ENCODE data around the gene ATP2C2.

DNA sequence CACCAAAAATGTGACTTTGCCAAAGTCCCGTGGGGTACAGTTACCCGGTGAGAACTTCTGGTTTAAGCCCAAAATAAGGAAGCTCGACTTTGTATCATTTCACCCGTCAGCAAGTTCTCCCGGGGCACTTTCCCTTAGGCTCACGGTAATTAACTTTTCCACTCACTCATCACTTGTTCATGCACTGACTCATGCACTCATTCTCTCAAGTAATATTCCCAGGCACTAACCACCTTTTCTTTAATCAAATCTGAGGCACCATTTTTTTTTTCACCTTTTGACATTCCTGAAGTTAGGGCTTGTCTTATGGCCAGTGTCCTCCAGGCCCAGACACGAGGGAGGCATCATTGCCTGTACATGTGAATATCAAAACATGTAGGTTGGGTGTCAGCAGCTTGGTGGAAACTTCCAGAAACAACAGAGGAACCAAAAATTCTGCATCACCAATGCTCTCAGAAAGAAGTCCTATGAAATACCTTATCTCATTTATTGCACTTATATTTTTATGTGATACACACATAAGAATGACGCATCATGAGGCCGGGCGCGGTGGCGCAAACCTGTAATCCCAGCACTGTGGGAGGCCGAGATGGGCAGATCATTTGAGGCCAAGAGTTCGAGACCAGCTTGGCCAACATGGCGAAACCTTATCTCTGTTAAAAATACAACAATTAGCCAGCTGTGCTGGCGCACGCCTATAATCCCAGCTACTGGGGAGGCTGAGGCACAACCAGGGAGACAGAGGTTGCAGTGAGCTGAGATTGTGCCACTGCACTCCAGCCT is 36.1 kb upstream of the ATP2C2 start:
- no peak for TF ChIP-seq CTCF (IDR thresholded peaks at IDR 0.05)
- TF ChIP-seq POLR2A (IDR thresholded peaks at IDR 0.05): no peak

All from esophagus squamous epithelium (tissue), 4 donors.